GM12878 (cell line): ENCODE results near the gene ATXN1. TPM values are rescaled to one million over a fixed set of nuclear protein-coding genes. Genes with fewer than 3 reads are reported as not detected.

Source experiments
- ATAC-seq: fragments of 200-7000 bp; cut with Tn5 transposase; 3 replicates; pipeline ENCODE4 v1.9.1; 2020; ENCODE audit warnings: mild to moderate bottlenecking, moderate library complexity
- BruUV-seq: library from RNA; stranded (reverse); fragments of 400-500 nt; replicated peaks from 2 replicates; lab custom pipeline; 2021; lab: Mats Ljungman, UMichigan
- CTCF ChIA-PET: fragments of 300-600 bp; sonication (Branson Sonifier 250); formaldehyde crosslinking; extraction: SDS; loops from one replicate; lab custom pipeline; 2021; ENCODE audit warnings: inconsistent platforms; lab: Yijun Ruan, JAX
- POLR2A ChIA-PET: fragments of 350-600 bp; formaldehyde crosslinking; extraction: SDS; loops from one replicate; lab custom pipeline; 2021; ENCODE audit warnings: inconsistent platforms; lab: Charles Lee
- RAD21 ChIA-PET: fragments of 300-600 bp; sonication (Branson Sonifier 250); formaldehyde crosslinking; loops from one replicate; lab custom pipeline; 2023; ENCODE audit warnings: antibody characterized with exemption; ENCODE audit not compliant: unreplicated experiment; lab: Charles Lee
- SMC1A ChIA-PET: fragments of 300-600 bp; sonication (Branson Sonifier 250); formaldehyde crosslinking; loops from one replicate; lab custom pipeline; 2023; ENCODE audit not compliant: unreplicated experiment, uncharacterized antibody; lab: Charles Lee
- DNase-seq: peaks from one replicate; pipeline ENCODE4 v3.0.0-alpha.2; 2011; ENCODE audit warnings: low read depth, low spot score
- FAIRE-seq: peaks from 3 replicates; lab custom pipeline; 2011; peaks lifted over from hg19 to GRCh38; lab: Jason Lieb, UNC
- H2AFZ ChIP-seq: 2 replicates; pipeline ENCODE4 v1.6.0; 2011; ENCODE audit warnings: low read depth, low read length, control low read depth; ENCODE audit not compliant: control insufficient read depth
- H3K27ac ChIP-seq: 2 replicates; pipeline ENCODE4 v1.5.1; 2011; ENCODE audit warnings: control low read depth; ENCODE audit not compliant: control insufficient read depth, insufficient read depth
- H3K27me3 ChIP-seq, 2 experiments: replicated peaks in 1 of 2; 2 replicates each; pipeline versions ENCODE4 v1.6.0 to v1.6.1; 2011; ENCODE audit warnings: low read length in 1 of 2; ENCODE audit not compliant: control insufficient read depth in 2 of 2, insufficient read depth in 2 of 2
- H3K36me3 ChIP-seq, 2 experiments: 2 replicates each; pipeline ENCODE4 v1.5.1; 2011; ENCODE audit warnings: low read length in 1 of 2; ENCODE audit not compliant: control insufficient read depth in 2 of 2, insufficient read depth in 2 of 2
- H3K4me1 ChIP-seq: 2 replicates; pipeline ENCODE4 v1.6.1; 2011; ENCODE audit warnings: mild to moderate bottlenecking, low read length, moderate library complexity, mixed read lengths; ENCODE audit not compliant: control insufficient read depth, insufficient read depth
- H3K4me2 ChIP-seq: 2 replicates; pipeline ENCODE4 v1.6.0; 2011; ENCODE audit warnings: control low read depth; ENCODE audit not compliant: control insufficient read depth, insufficient read depth
- H3K4me3 ChIP-seq: fragments of 200-600 bp; sonication (generic); 2 replicates; pipeline ENCODE4 v1.5.1; 2016
- H3K79me2 ChIP-seq: 2 replicates; pipeline ENCODE4 v1.6.0; 2011; ENCODE audit warnings: low read length; ENCODE audit not compliant: control insufficient read depth, insufficient read depth
- H3K9ac ChIP-seq: 2 replicates; pipeline ENCODE4 v1.8.0; 2011; ENCODE audit warnings: low read length, control low read depth, mixed read lengths; ENCODE audit not compliant: control insufficient read depth, insufficient read depth
- H3K9me3 ChIP-seq: replicated peaks from 3 replicates; pipeline ENCODE4 v1.5.1; 2011; ENCODE audit warnings: mild to moderate bottlenecking, low read length; ENCODE audit not compliant: control insufficient read depth, insufficient read depth
- H4K20me1 ChIP-seq: 2 replicates; pipeline ENCODE4 v1.6.0; 2011; ENCODE audit not compliant: control insufficient read depth, insufficient read depth
- CEBPB ChIP-seq, 2 experiments: fragments of 150-350 bp in 1 of 2; IDR thresholded peaks; 2 replicates each; pipeline ENCODE4 v1.6.1; 2012 to 2014; ENCODE audit warnings: low read depth in 2 of 2, low read length in 2 of 2, borderline replicate concordance in 1 of 2, inconsistent platforms in 1 of 2
- CREB1 ChIP-seq: IDR thresholded peaks from 2 replicates; pipeline ENCODE4 v1.6.1; 2012; ENCODE audit warnings: low read depth, mild to moderate bottlenecking, inconsistent platforms
- DPF2 ChIP-seq: fragments of 450-650 bp; IDR thresholded peaks from 2 replicates; pipeline ENCODE4 v1.6.1; 2017; ENCODE audit warnings: mild to moderate bottlenecking
- EED ChIP-seq: sonication (generic); IDR thresholded peaks from 2 replicates; pipeline ENCODE4 v1.6.1; 2016; ENCODE audit warnings: antibody characterized with exemption, low read depth
- ESRRA ChIP-seq: IDR thresholded peaks from 2 replicates; pipeline ENCODE4 v1.6.1; 2012; ENCODE audit warnings: mild to moderate bottlenecking, low read length, improper control_type of control experiment
- FOXM1 ChIP-seq: IDR thresholded peaks from 2 replicates; pipeline ENCODE4 v1.6.1; 2012; ENCODE audit warnings: low read depth, mild to moderate bottlenecking, inconsistent platforms, low read length, moderate library complexity
- HDAC2 ChIP-seq: fragments of 200-600 bp; sonication (generic); IDR thresholded peaks from 2 replicates; pipeline ENCODE4 v1.6.1; 2017
- IRF4 ChIP-seq: IDR thresholded peaks from 2 replicates; pipeline ENCODE4 v1.6.1; 2011; ENCODE audit warnings: low read depth, low read length
- NR2F1 ChIP-seq: fragments of 450-650 bp; conservative IDR thresholded peaks from 2 replicates; pipeline ENCODE4 v1.6.1; 2017; ENCODE audit warnings: mild to moderate bottlenecking
- POLR2AphosphoS5 ChIP-seq: IDR thresholded peaks from 2 replicates; pipeline ENCODE4 v1.6.1; 2011; ENCODE audit warnings: mild to moderate bottlenecking, low read length, inconsistent platforms
- RFX5 ChIP-seq: IDR thresholded peaks from 2 replicates; pipeline ENCODE4 v1.6.1; 2011; ENCODE audit warnings: low read depth, low read length, improper control_type of control experiment
- SIN3A ChIP-seq: IDR thresholded peaks from 2 replicates; pipeline ENCODE4 v1.6.1; 2012; ENCODE audit warnings: low read depth, low read length, improper control_type of control experiment
- SMAD1 ChIP-seq: fragments of 450-650 bp; IDR thresholded peaks from 2 replicates; pipeline ENCODE4 v1.6.1; 2018; ENCODE audit warnings: mild to moderate bottlenecking, low read depth; ENCODE audit not compliant: partially characterized antibody
- SPI1 ChIP-seq: IDR thresholded peaks from 2 replicates; pipeline ENCODE4 v1.6.1; 2011; ENCODE audit warnings: low read depth, mild to moderate bottlenecking, low read length, moderate library complexity, borderline replicate concordance; ENCODE audit not compliant: insufficient read depth
- SREBF1 ChIP-seq: IDR thresholded peaks from 2 replicates; pipeline ENCODE4 v1.6.1; 2012; ENCODE audit warnings: mild to moderate bottlenecking, low read length
- ZBTB40 ChIP-seq: fragments of 450-650 bp; IDR thresholded peaks from 2 replicates; pipeline ENCODE4 v1.6.1; 2016; ENCODE audit warnings: mild to moderate bottlenecking, moderate library complexity, borderline replicate concordance
- ZNF384 ChIP-seq: IDR thresholded peaks from 2 replicates; pipeline ENCODE4 v1.6.1; 2012; ENCODE audit warnings: low read depth, mild to moderate bottlenecking, low read length, improper control_type of control experiment, borderline replicate concordance
- WGBS: methylation state at CpG from one replicate; pipeline ENCODE4 v1.1.6; 2016; ENCODE audit warnings: low lambda C conversion rate; ENCODE audit not compliant: insufficient replicate concordance, insufficient coverage; ENCODE audit errors: missing lambda C conversion rate; 5-methylcytosine and 5-hydroxymethylcytosine counted together
- in situ Hi-C: fragments of 300-500 bp; cut with MboI; formaldehyde crosslinking; loops from 9 replicates; pipeline ENCODE4 v1.14.3; 2018; ENCODE audit warnings: mixed read lengths
- intact Hi-C: fragments of 100-400 bp; cut with micrococcal nuclease; formaldehyde crosslinking; loops from one replicate; pipeline ENCODE4 v1.14.2; 2022; ENCODE audit not compliant: unreplicated experiment
- polyA plus RNA-seq, 11 experiments: library from polyadenylated mRNA; depleted of rRNA in 4 of 11; unstranded in 6 of 11; stranded (reverse) in 5 of 11; fragments of >200 nt; fragmentation: Nextera tagmentation in 4 of 11; fragmentation: Illumina TruSeq in 1 of 11; extraction: Ambion mirVana in 4 of 11; extraction: Trizol in 1 of 11; gene quantifications; 1 replicate in 1 of 11; 2 replicates in 10 of 11; pipeline versions ENCODE4 v1.2.1 to v1.2.3, GENCODE V29; 2011 to 2016; ENCODE audit warnings: inconsistent platforms in 2 of 11, missing spikeins in 2 of 11, low read depth in 1 of 11
- total RNA-seq, 4 experiments: library from RNA; depleted of rRNA in 3 of 4; stranded (reverse); fragments of >200 nt in 3 of 4; fragmentation: Illumina TruSeq in 1 of 4; extraction: Trizol in 1 of 4; gene quantifications; 2 replicates each; pipeline versions ENCODE4 v1.2.1 to v1.2.3, GENCODE V29; 2013 to 2021
- TF ChIP-seq, protein P1 (sequence below): IDR thresholded peaks from 2 replicates; pipeline ENCODE4 v1.6.1; 2011; ENCODE audit warnings: mild to moderate bottlenecking, low read depth, low read length, moderate library complexity; ENCODE audit not compliant: insufficient replicate concordance

The ATXN1 gene
- total and polyA plus RNA-seq, 10 of the 15 experiments (the other 5 are each of a cell fraction or from before 2014, with no cell fraction given): 12.2 to 51.2 (median 20.5) TPM

DNA sequence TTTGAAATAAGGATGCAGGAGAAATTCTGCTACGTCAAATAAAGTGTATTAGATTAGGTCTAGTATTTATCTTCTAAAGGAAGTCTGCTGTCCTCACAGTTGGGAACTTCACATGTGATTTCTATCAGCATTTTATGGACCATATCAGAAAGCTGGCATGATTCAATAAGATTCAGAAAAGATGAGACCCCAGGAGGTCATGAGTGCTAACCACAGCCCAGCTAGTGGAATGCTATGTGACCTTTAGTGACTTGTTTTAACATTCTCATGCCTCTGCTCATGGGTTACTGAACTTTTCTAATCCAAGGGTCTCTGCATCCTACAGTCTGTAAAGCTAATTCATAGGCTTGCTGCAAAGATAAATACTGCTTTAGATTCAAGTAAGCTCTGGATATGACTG, 372.8 kb downstream of the ATXN1 start (continued):
- TF ChIP-seq IRF4 (no peak), HDAC2 (no peak), SPI1 (no peak), SMAD1 (no peak), ESRRA (no peak), CREB1 (no peak)
- TF ChIP-seq, all 136 proteins: peak for 0

- ChIA-PET CTCF (no interaction called here), SMC1A (interaction anchor here (1.0 to 1.5 kb wide), 3 partner anchors 9 to 29 kb away, joined by 3 to 4 read pairs (median 3); no protein-coding TSS in a partner anchor), POLR2A (no interaction called here), RAD21 (no interaction called here)
- Histone ChIP-seq H4K20me1 (no peaks in the 10 kb centered on the region), H3K27ac (no peak overlapping the region), H2AFZ (no peak overlapping the region), H3K4me3 (no peak overlapping the region), H3K36me3 (peaks cover 7 to 9% of the 10 kb centered on the region in 2 experiments; a peak in 3 of 4 replicates), H3K27me3 (no peaks in the 10 kb centered on the region), H3K79me2 (no peaks in the 10 kb centered on the region; the same call in 1 of the 2 replicates), H3K9me3 (no peaks in the 10 kb centered on the region; the same call in 2 of the 3 replicates), H3K9ac (no peak overlapping the region), H3K4me1 (no peaks in the 10 kb centered on the region), H3K4me2 (no peak overlapping the region)
- 96% methylated on average over 5 of the region's 5 CpGs for WGBS
- ATAC-seq: no peak
- intact Hi-C loops: no loop called here
- TF ChIP-seq FOXM1 (no peak), SREBF1 (no peak), ESRRA (no peak), ZBTB40 (no peak), POLR2AphosphoS5 (no peak), NR2F1 (no peak), CEBPB (IDR thresholded peaks at IDR 0.05; ENCODE audit: borderline replicate concordance in 1 of 2, low read depth in 2 of 2, low read length in 2 of 2) (no peak), DPF2 (no peak), SIN3A (no peak), EED (no peak), ZNF384 (no peak), RFX5 (no peak)
- TF ChIP-seq, protein P1, sequence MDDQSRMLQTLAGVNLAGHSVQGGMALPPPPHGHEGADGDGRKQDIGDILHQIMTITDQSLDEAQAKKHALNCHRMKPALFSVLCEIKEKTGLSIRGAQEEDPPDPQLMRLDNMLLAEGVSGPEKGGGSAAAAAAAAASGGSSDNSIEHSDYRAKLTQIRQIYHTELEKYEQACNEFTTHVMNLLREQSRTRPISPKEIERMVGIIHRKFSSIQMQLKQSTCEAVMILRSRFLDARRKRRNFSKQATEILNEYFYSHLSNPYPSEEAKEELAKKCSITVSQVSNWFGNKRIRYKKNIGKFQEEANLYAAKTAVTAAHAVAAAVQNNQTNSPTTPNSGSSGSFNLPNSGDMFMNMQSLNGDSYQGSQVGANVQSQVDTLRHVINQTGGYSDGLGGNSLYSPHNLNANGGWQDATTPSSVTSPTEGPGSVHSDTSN: no peak
- BruUV-seq: no TSS peak
- no peak for DNase-seq
- in situ Hi-C loops: no loop called here
- FAIRE-seq: no peak
These were observed 375.2 kb downstream of the ATXN1 start for GRCh38 chr6:16386057-16386456.
